Hepatocyte (in vitro differentiated cells): ENCODE measurements around the gene TMED8.

ENCODE experiments used
- CTCF ChIP-seq: fragments of 200-600 bp; sonication (generic); IDR thresholded peaks from 2 replicates; pipeline ENCODE4 v1.5.1; 2016; ENCODE audit warnings: antibody characterized with exemption, mild to moderate bottlenecking; ENCODE audit not compliant: poor library complexity
- EZH2 ChIP-seq: fragments of 200-600 bp; sonication (generic); IDR thresholded peaks from 2 replicates; pipeline ENCODE4 v1.6.1; 2016; ENCODE audit warnings: antibody characterized with exemption, mild to moderate bottlenecking, borderline replicate concordance
- EZH2phosphoT487 ChIP-seq: fragments of 200-600 bp; sonication (generic); IDR thresholded peaks from one replicate; pipeline ENCODE4 v1.6.1; 2018; ENCODE audit warnings: antibody characterized with exemption, mild to moderate bottlenecking, low read depth, moderate library complexity; ENCODE audit not compliant: unreplicated experiment, severe bottlenecking

- TF ChIP-seq CTCF (no peak), EZH2phosphoT487 (no peak), EZH2 (no peak)
Measured at GRCh38 chr14:77311217-77311616, 65.7 kb downstream of the TMED8 start.
